H9 (cell line): ENCODE data around the gene DGKD. TPM values are rescaled to one million over a fixed set of nuclear protein-coding genes. Genes with fewer than 3 reads are reported as not detected.

Source experiments
- DNase-seq: peaks from one replicate; pipeline ENCODE4 v3.0.0-alpha.2; 2017
- H2AFZ ChIP-seq: one replicate; pipeline ENCODE4 v1.6.1; 2013; ENCODE audit warnings: mild to moderate bottlenecking, low read length, control low read depth, moderate library complexity
- H2AK5ac ChIP-seq: 2 replicates; pipeline ENCODE4 v1.6.1; 2013; ENCODE audit warnings: low read length, control low read depth, mixed read lengths; ENCODE audit not compliant: insufficient read length
- H2BK120ac ChIP-seq: one replicate; pipeline ENCODE4 v1.6.1; 2013; ENCODE audit warnings: low read depth, mild to moderate bottlenecking, low read length, control low read depth, inconsistent platforms; ENCODE audit not compliant: poor library complexity, severe bottlenecking
- H2BK12ac ChIP-seq: 2 replicates; pipeline ENCODE4 v1.6.1; 2013; ENCODE audit warnings: low read length, control low read depth, mixed read lengths, low read depth; ENCODE audit not compliant: insufficient read length
- H2BK15ac ChIP-seq: 2 replicates; pipeline ENCODE4 v1.6.1; 2013; ENCODE audit warnings: low read depth, low read length, control low read depth
- H2BK20ac ChIP-seq: one replicate; pipeline ENCODE4 v1.6.1; 2013; ENCODE audit warnings: low read depth, mild to moderate bottlenecking, low read length, control low read depth, inconsistent platforms; ENCODE audit not compliant: poor library complexity, severe bottlenecking
- H2BK5ac ChIP-seq: 2 replicates; pipeline ENCODE4 v1.6.1; 2013; ENCODE audit warnings: low read length, control low read depth, mixed read lengths; ENCODE audit not compliant: insufficient read length
- H3K14ac ChIP-seq: 2 replicates; pipeline ENCODE4 v1.6.1; 2013; ENCODE audit warnings: low read length, control low read depth; ENCODE audit not compliant: insufficient read depth
- H3K18ac ChIP-seq: 2 replicates; pipeline ENCODE4 v1.6.1; 2013; ENCODE audit warnings: low read depth, mild to moderate bottlenecking, mixed read lengths, low read length, control low read depth; ENCODE audit not compliant: insufficient read length
- H3K23ac ChIP-seq: 2 replicates; pipeline ENCODE4 v1.6.1; 2013; ENCODE audit warnings: low read length, control low read depth, mixed read lengths, low read depth; ENCODE audit not compliant: insufficient read length
- H3K23me2 ChIP-seq: 2 replicates; pipeline ENCODE4 v1.6.1; 2013; ENCODE audit warnings: low read depth, mild to moderate bottlenecking, mixed read lengths, low read length, control low read depth; ENCODE audit not compliant: insufficient read length, poor library complexity, severe bottlenecking
- H3K27ac ChIP-seq: 2 replicates; pipeline ENCODE4 v1.5.1; 2013; ENCODE audit warnings: low read length, control low read depth, mixed read lengths, low read depth; ENCODE audit not compliant: insufficient read length
- H3K27me3 ChIP-seq: 2 replicates; pipeline ENCODE4 v1.6.1; 2013; ENCODE audit warnings: low read length, control low read depth, inconsistent platforms; ENCODE audit not compliant: insufficient read depth
- H3K4ac ChIP-seq: 2 replicates; pipeline ENCODE4 v1.6.1; 2013; ENCODE audit warnings: low read depth, mild to moderate bottlenecking, control low read depth, inconsistent platforms, low read length, moderate library complexity
- H3K4me1 ChIP-seq: 2 replicates; pipeline ENCODE4 v1.6.1; 2013; ENCODE audit warnings: low read length, control low read depth, inconsistent platforms; ENCODE audit not compliant: insufficient read depth
- H3K4me2 ChIP-seq: 2 replicates; pipeline ENCODE4 v1.6.1; 2013; ENCODE audit warnings: low read length, control low read depth, mixed read lengths; ENCODE audit not compliant: insufficient read length, insufficient read depth
- H3K56ac ChIP-seq: 2 replicates; pipeline ENCODE4 v1.6.1; 2013; ENCODE audit warnings: low read depth, mild to moderate bottlenecking, mixed read lengths, low read length, control low read depth; ENCODE audit not compliant: insufficient read length
- H3K79me1 ChIP-seq: 2 replicates; pipeline ENCODE4 v1.6.1; 2013; ENCODE audit warnings: low read depth, mild to moderate bottlenecking, moderate library complexity, low read length, control low read depth, inconsistent platforms; ENCODE audit not compliant: insufficient read depth, poor library complexity, severe bottlenecking
- H3K79me2 ChIP-seq: 2 replicates; pipeline ENCODE4 v1.6.1; 2013; ENCODE audit warnings: low read length, control low read depth, inconsistent platforms; ENCODE audit not compliant: insufficient read depth
- H3K9ac ChIP-seq: 2 replicates; pipeline ENCODE4 v1.6.1; 2013; ENCODE audit warnings: low read length, control low read depth, mixed read lengths; ENCODE audit not compliant: insufficient read length; ENCODE audit errors: extremely low read depth
- H3K9me3 ChIP-seq: one replicate; pipeline ENCODE4 v1.6.1; 2013; ENCODE audit warnings: low read depth, low read length, inconsistent platforms; ENCODE audit not compliant: control insufficient read depth
- H3T11ph ChIP-seq: one replicate; pipeline ENCODE4 v1.6.1; 2013; ENCODE audit warnings: mild to moderate bottlenecking, low read length, control low read depth, inconsistent platforms
- H4K20me1 ChIP-seq: one replicate; pipeline ENCODE4 v1.6.1; 2013; ENCODE audit not compliant: control insufficient read depth, insufficient read length, insufficient read depth
- H4K5ac ChIP-seq: 2 replicates; pipeline ENCODE4 v1.6.1; 2013; ENCODE audit warnings: low read depth, mild to moderate bottlenecking, mixed read lengths, low read length, control low read depth; ENCODE audit not compliant: insufficient read length
- H4K8ac ChIP-seq: replicated peaks from 2 replicates; pipeline ENCODE4 v1.6.1; 2013; ENCODE audit warnings: low read length, control low read depth, mixed read lengths, low read depth; ENCODE audit not compliant: insufficient read length
- H4K91ac ChIP-seq: 2 replicates; pipeline ENCODE4 v1.6.1; 2013; ENCODE audit warnings: low read depth, mild to moderate bottlenecking, moderate library complexity, mixed read lengths, low read length, control low read depth; ENCODE audit not compliant: insufficient read length
- H3K27ac Mint-ChIP-seq, 3 experiments: 2 replicates in 2 of 3; 3 replicates in 1 of 3; pipeline ENCODE4 v1.8.0; 2020 to 2021; ENCODE audit warnings: mixed read lengths in 3 of 3, mild to moderate bottlenecking in 1 of 3, moderate library complexity in 1 of 3
- H3K27me3 Mint-ChIP-seq: 2 replicates; pipeline ENCODE4 v1.8.0; 2021; ENCODE audit warnings: low read depth, mild to moderate bottlenecking, moderate library complexity, mixed read lengths
- H3K36me3 Mint-ChIP-seq, 3 experiments: 2 replicates in 2 of 3; 3 replicates in 1 of 3; pipeline ENCODE4 v1.8.0; 2020 to 2021; ENCODE audit warnings: low read depth in 3 of 3, mixed read lengths in 3 of 3; ENCODE audit not compliant: insufficient read depth in 1 of 3
- H3K4me1 Mint-ChIP-seq, 2 experiments: 2 replicates each; pipeline ENCODE4 v1.8.0; 2020; ENCODE audit warnings: mixed read lengths in 2 of 2
- H3K4me3 Mint-ChIP-seq, 2 experiments: 2 replicates in 1 of 2; 3 replicates in 1 of 2; pipeline ENCODE4 v1.8.0; 2020 to 2021; ENCODE audit warnings: mild to moderate bottlenecking in 2 of 2, mixed read lengths in 2 of 2, moderate library complexity in 1 of 2
- H3K9me3 Mint-ChIP-seq, 2 experiments: 2 replicates in 1 of 2; 3 replicates in 1 of 2; pipeline ENCODE4 v1.8.0; 2020; ENCODE audit warnings: mild to moderate bottlenecking in 2 of 2, mixed read lengths in 2 of 2, moderate library complexity in 1 of 2
- CTCF ChIP-seq: fragments of 200-600 bp; sonication (generic); conservative IDR thresholded peaks from 3 replicates; pipeline ENCODE4 v1.8.0; 2021; ENCODE audit warnings: antibody characterized with exemption, mild to moderate bottlenecking
- WGBS: extraction: QIAGEN DNeasy Blood & Tissue Kit; methylation state at CpG from one replicate; pipeline ENCODE4 v1.1.7; 2013; ENCODE audit warnings: missing lambda C conversion rate, low lambda C conversion rate, mixed read lengths; ENCODE audit not compliant: insufficient read length; ENCODE audit errors: extremely low coverage; 5-methylcytosine and 5-hydroxymethylcytosine counted together
- total RNA-seq: library from RNA; stranded (reverse); gene quantifications from 2 replicates; pipeline ENCODE4 v1.2.1, GENCODE V29; 2021

Gene DGKD
- total RNA-seq, 1 experiment from 2014 or later, result 20.7 TPM

GRCh38 chr2:233449081-233449901 is 95.0 kb downstream of the DGKD start:
- Histone ChIP-seq H4K91ac (no peak overlapping the region), H2BK120ac (no peak overlapping the region), H3K9me3 (no peaks in the 10 kb centered on the region), H3K4ac (no peak overlapping the region), H4K5ac (no peak overlapping the region), H3T11ph (no peak overlapping the region), H2AFZ (no peak overlapping the region), H3K27me3 (no peaks in the 10 kb centered on the region), H2AK5ac (no peak overlapping the region), H3K4me2 (no peak overlapping the region), H3K79me2 (no peaks in the 10 kb centered on the region), H2BK20ac (no peak overlapping the region), H2BK12ac (no peak overlapping the region), H4K20me1 (no peaks in the 10 kb centered on the region), H3K9ac (no peak overlapping the region), H4K8ac (no peak overlapping the region), H3K14ac (no peak overlapping the region; the same call in 1 of the 2 replicates), H3K23ac (no peak overlapping the region), H3K18ac (no peak overlapping the region), H3K79me1 (no peaks in the 10 kb centered on the region), H2BK5ac (no peak overlapping the region), H3K23me2 (no peaks in the 10 kb centered on the region), H3K4me1 (0 out of 2 replicates have a peak, but pooled peaks cover 2% of the 10 kb centered on the region), H3K56ac (no peak overlapping the region), H3K27ac (no peak overlapping the region), H2BK15ac (no peak overlapping the region)
- peak; percentile 81 for TF ChIP-seq CTCF
- H3K4me1 Mint-ChIP-seq, result peaks cover 7 to 15% of the 10 kb centered on the region in 2 experiments
- WGBS, result no CpG with 5 or more reads among the region's 31 CpGs
- H3K9me3 Mint-ChIP-seq, result no peaks in the 10 kb centered on the region; a peak in 1 of 5 replicates
- H3K4me3 Mint-ChIP-seq, result no peak overlapping the region
- H3K36me3 Mint-ChIP-seq, result peaks cover 13 to 26% (median 25%) of the 10 kb centered on the region in 3 experiments
- peak overlapping the region in 1 of 3 experiments; percentile 55; a peak in 1 of 7 replicates for H3K27ac Mint-ChIP-seq
- H3K27me3 Mint-ChIP-seq, result no peaks in the 10 kb centered on the region
- DNase-seq, result peak; percentile 84
